Mesothelial cell of epicardium (in vitro differentiated cells): ENCODE results near the gene KPTN. TPM values are rescaled to one million over a fixed set of nuclear protein-coding genes. Genes with fewer than 3 reads are reported as not detected.

ENCODE experiments used
- DNase-seq, 2 experiments: peaks; one replicate each; pipeline ENCODE4 v3.0.0; 2021; ENCODE audit warnings: low spot score in 2 of 2; ENCODE audit not compliant: unreplicated experiment in 2 of 2
- H3K27ac Mint-ChIP-seq: 2 replicates; pipeline ENCODE4 v1.8.0; 2021; ENCODE audit warnings: mixed read lengths
- H3K27me3 Mint-ChIP-seq: 2 replicates; pipeline ENCODE4 v1.8.0; 2021; ENCODE audit warnings: low read depth, mixed read lengths
- H3K36me3 Mint-ChIP-seq: 2 replicates; pipeline ENCODE4 v1.8.0; 2021; ENCODE audit warnings: mixed read lengths
- H3K4me1 Mint-ChIP-seq: 2 replicates; pipeline ENCODE4 v1.8.0; 2021; ENCODE audit warnings: mixed read lengths
- H3K4me3 Mint-ChIP-seq: 2 replicates; pipeline ENCODE4 v1.8.0; 2021; ENCODE audit warnings: mild to moderate bottlenecking, moderate library complexity, mixed read lengths
- H3K9me3 Mint-ChIP-seq: 2 replicates; pipeline ENCODE4 v1.8.0; 2021; ENCODE audit warnings: mixed read lengths
- CTCF ChIP-seq: fragments of 200-600 bp; sonication (generic); IDR thresholded peaks from one replicate; pipeline ENCODE4 v1.5.0; 2021; ENCODE audit warnings: antibody characterized with exemption; ENCODE audit not compliant: unreplicated experiment
- total RNA-seq: library from RNA; stranded (reverse); gene quantifications from 3 replicates; pipeline ENCODE4 v1.2.1, GENCODE V29; 2021

KPTN gene
- total RNA-seq, 1 donor from 2014 or later, result 18.4 TPM

- Mint-ChIP-seq H3K27ac (no peak overlapping the region), H3K4me1 (no peaks in the 10 kb centered on the region), H3K36me3 (no peaks in the 10 kb centered on the region), H3K9me3 (no peaks in the 10 kb centered on the region), H3K4me3 (no peak overlapping the region), H3K27me3 (peaks cover 3% of the 10 kb centered on the region)
- DNase-seq, result no peak
- TF ChIP-seq CTCF, result no peak
These were observed 37.6 kb upstream of the KPTN start for GRCh38 chr19:47521473-47522180.

GRCh38 chr19:47520839-47521238 is 36.8 kb upstream of the KPTN start:
- Mint-ChIP-seq H3K27me3 (peaks cover 3% of the 10 kb centered on the region), H3K9me3 (no peaks in the 10 kb centered on the region), H3K4me3 (no peak overlapping the region), H3K36me3 (no peaks in the 10 kb centered on the region), H3K27ac (no peak overlapping the region), H3K4me1 (no peaks in the 10 kb centered on the region)
- no peak for DNase-seq
- TF ChIP-seq CTCF, result no peak

- Mint-ChIP-seq H3K27me3 (peaks cover 3% of the 10 kb centered on the region), H3K36me3 (no peaks in the 10 kb centered on the region), H3K4me3 (no peak overlapping the region), H3K27ac (no peak overlapping the region), H3K4me1 (peaks cover 4% of the 10 kb centered on the region), H3K9me3 (no peaks in the 10 kb centered on the region)
- DNase-seq, result no peak
- no peak for TF ChIP-seq CTCF
These were observed 36.4 kb upstream of the KPTN start for GRCh38 chr19:47520343-47520806.

- Mint-ChIP-seq H3K9me3 (no peaks in the 10 kb centered on the region), H3K27ac (no peak overlapping the region), H3K36me3 (no peaks in the 10 kb centered on the region), H3K4me3 (no peak overlapping the region), H3K4me1 (peaks cover 14% of the 10 kb centered on the region), H3K27me3 (peaks cover 3% of the 10 kb centered on the region)
- no peak for TF ChIP-seq CTCF
- DNase-seq, result no peak
These were observed 34.8 kb upstream of the KPTN start for GRCh38 chr19:47518854-47519253.

- peaks cover 21% of the 10 kb centered on the region for H3K4me1 Mint-ChIP-seq
- no peaks in the 10 kb centered on the region for H3K36me3 Mint-ChIP-seq
- no peak overlapping the region for H3K27ac Mint-ChIP-seq
- H3K27me3 Mint-ChIP-seq, result peaks cover 3% of the 10 kb centered on the region
- no peak for DNase-seq
- H3K9me3 Mint-ChIP-seq, result no peaks in the 10 kb centered on the region
- TF ChIP-seq CTCF, result no peak
- no peak overlapping the region for H3K4me3 Mint-ChIP-seq
These were observed 34.1 kb upstream of the KPTN start for GRCh38 chr19:47518139-47518538.
